HEK293 (cell line): Measurements from ENCODE around the gene TEPSIN.

Source experiments
- CTCF ChIA-PET: fragments of 350-600 bp; formaldehyde crosslinking; extraction: SDS; loops from one replicate; lab custom pipeline; 2021; ENCODE audit warnings: antibody characterized with exemption; lab: Yijun Ruan, JAX
- POLR2A ChIA-PET: fragments of 300-600 bp; formaldehyde crosslinking; extraction: SDS; loops from one replicate; lab custom pipeline; 2020; ENCODE audit warnings: antibody characterized with exemption, inconsistent platforms; lab: Yijun Ruan, JAX
- H3K27ac ChIP-seq: fragments of 200-500 bp; sonication (Bioruptor generic); 2 replicates; pipeline ENCODE4 v1.5.1; 2014; ENCODE audit warnings: low read depth, low read length, control low read depth, inconsistent platforms; ENCODE audit errors: extremely low read depth
- H3K36me3 ChIP-seq, 2 experiments: fragments of 200-500 bp in 1 of 2; sonication (Bioruptor generic) in 1 of 2; 1 replicate in 1 of 2; 2 replicates in 1 of 2; pipeline ENCODE4 v1.5.1; 2014 to 2017; ENCODE audit warnings: inconsistent platforms in 2 of 2, low read length in 2 of 2; ENCODE audit not compliant: control insufficient read depth in 2 of 2, insufficient read depth in 1 of 2
- H3K4me1 ChIP-seq: fragments of 200-500 bp; sonication (Bioruptor generic); 2 replicates; pipeline ENCODE4 v1.5.1; 2014; ENCODE audit warnings: mild to moderate bottlenecking, low read length, inconsistent platforms; ENCODE audit not compliant: control insufficient read depth, insufficient read depth
- H3K4me3 ChIP-seq: 2 replicates; pipeline ENCODE4 v1.5.1; 2011; ENCODE audit warnings: low read depth, mild to moderate bottlenecking, control low read depth, low read length, moderate library complexity
- H3K9me3 ChIP-seq: fragments of 200-500 bp; sonication (Bioruptor generic); 2 replicates; pipeline ENCODE4 v1.5.1; 2014; ENCODE audit warnings: low read depth, low read length, inconsistent platforms; ENCODE audit not compliant: control insufficient read depth, insufficient read depth
- PRDM1 ChIP-seq: fragments of 450-650 bp; formaldehyde crosslinking; IDR thresholded peaks from 2 replicates; pipeline ENCODE4; 2016; ENCODE audit warnings: missing biosample characterization, missing genetic modification characterization
- TRIM28 ChIP-seq: IDR thresholded peaks from 2 replicates; pipeline ENCODE4 v1.6.1; 2011; ENCODE audit warnings: low read length, control low read depth, borderline replicate concordance
- ZBTB20 ChIP-seq: fragments of 450-650 bp; formaldehyde crosslinking; IDR thresholded peaks from 2 replicates; pipeline ENCODE4 v1.5.1; 2016; ENCODE audit warnings: missing biosample characterization, missing genetic modification characterization
- ZFP69B ChIP-seq: fragments of 450-650 bp; formaldehyde crosslinking; IDR thresholded peaks from 2 replicates; pipeline ENCODE4 v1.5.1; 2016; ENCODE audit warnings: missing biosample characterization, missing genetic modification characterization
- ZNF10 ChIP-seq: fragments of 450-650 bp; formaldehyde crosslinking; IDR thresholded peaks from 2 replicates; pipeline ENCODE4 v1.5.1; 2017; ENCODE audit warnings: missing biosample characterization, missing genetic modification characterization
- ZNF121 ChIP-seq: fragments of 450-650 bp; formaldehyde crosslinking; IDR thresholded peaks from 2 replicates; pipeline ENCODE4 v1.5.1; 2016; ENCODE audit warnings: missing biosample characterization, missing genetic modification characterization
- ZNF138 ChIP-seq: fragments of 450-650 bp; formaldehyde crosslinking; IDR thresholded peaks from 2 replicates; pipeline ENCODE4 v1.5.1; 2016; ENCODE audit warnings: missing biosample characterization, missing genetic modification characterization, borderline replicate concordance
- ZNF146 ChIP-seq: fragments of 450-650 bp; formaldehyde crosslinking; IDR thresholded peaks from 2 replicates; pipeline ENCODE4 v1.5.1; 2016; ENCODE audit warnings: missing biosample characterization, missing genetic modification characterization
- ZNF37A ChIP-seq: fragments of 450-650 bp; IDR thresholded peaks from 2 replicates; pipeline ENCODE4 v1.5.1; 2018; ENCODE audit warnings: missing biosample characterization, missing genetic modification characterization
- ZNF423 ChIP-seq: fragments of 450-650 bp; formaldehyde crosslinking; IDR thresholded peaks from 2 replicates; pipeline ENCODE4 v1.5.1; 2016; ENCODE audit warnings: missing biosample characterization, missing genetic modification characterization
- ZNF473 ChIP-seq: fragments of 450-650 bp; formaldehyde crosslinking; IDR thresholded peaks from 2 replicates; pipeline ENCODE4 v1.5.1; 2017; ENCODE audit warnings: missing biosample characterization, missing genetic modification characterization
- ZNF501 ChIP-seq: fragments of 450-650 bp; formaldehyde crosslinking; IDR thresholded peaks from 2 replicates; pipeline ENCODE4 v1.5.1; 2016; ENCODE audit warnings: missing biosample characterization, missing genetic modification characterization
- ZNF514 ChIP-seq: fragments of 450-650 bp; formaldehyde crosslinking; IDR thresholded peaks from 2 replicates; pipeline ENCODE4 v1.5.1; 2016; ENCODE audit warnings: missing biosample characterization, missing genetic modification characterization
- ZNF548 ChIP-seq: fragments of 450-650 bp; formaldehyde crosslinking; IDR thresholded peaks from 2 replicates; pipeline ENCODE4 v1.5.1; 2016; ENCODE audit warnings: missing biosample characterization, missing genetic modification characterization
- ZNF571 ChIP-seq: fragments of 450-650 bp; formaldehyde crosslinking; IDR thresholded peaks from 2 replicates; pipeline ENCODE4 v1.5.0; 2017; ENCODE audit warnings: missing biosample characterization, missing genetic modification characterization
- ZNF600 ChIP-seq: fragments of 450-650 bp; formaldehyde crosslinking; IDR thresholded peaks from 2 replicates; pipeline ENCODE4 v1.5.1; 2016; ENCODE audit warnings: missing biosample characterization, missing genetic modification characterization
- ZNF677 ChIP-seq: fragments of 450-650 bp; IDR thresholded peaks from 2 replicates; pipeline ENCODE4 v1.5.0; 2018; ENCODE audit warnings: missing biosample characterization, mild to moderate bottlenecking, missing genetic modification characterization, moderate library complexity
- ZNF747 ChIP-seq: fragments of 450-650 bp; formaldehyde crosslinking; IDR thresholded peaks from 2 replicates; pipeline ENCODE4 v1.5.1; 2016; ENCODE audit warnings: missing biosample characterization, missing genetic modification characterization
- ZNF777 ChIP-seq: fragments of 450-650 bp; formaldehyde crosslinking; IDR thresholded peaks from 2 replicates; pipeline ENCODE4 v1.5.1; 2017; ENCODE audit warnings: missing biosample characterization, missing genetic modification characterization, borderline replicate concordance
- ZNF837 ChIP-seq: fragments of 450-650 bp; formaldehyde crosslinking; IDR thresholded peaks from 2 replicates; pipeline ENCODE4 v1.5.1; 2016; ENCODE audit warnings: missing biosample characterization, missing genetic modification characterization
- ZNF843 ChIP-seq: fragments of 450-650 bp; formaldehyde crosslinking; IDR thresholded peaks from 2 replicates; pipeline ENCODE4 v1.5.1; 2016; ENCODE audit warnings: missing biosample characterization, missing genetic modification characterization
- TF ChIP-seq, protein P1 (sequence below): fragments of 450-650 bp; formaldehyde crosslinking; IDR thresholded peaks from 2 replicates; pipeline ENCODE4 v1.5.1; 2016; ENCODE audit warnings: missing biosample characterization, missing genetic modification characterization
- TF ChIP-seq, protein P2 (sequence below): fragments of 450-650 bp; formaldehyde crosslinking; IDR thresholded peaks from 2 replicates; pipeline ENCODE4 v1.5.1; 2017; ENCODE audit warnings: missing biosample characterization, missing genetic modification characterization
- TF ChIP-seq, protein P3 (sequence below): fragments of 450-650 bp; formaldehyde crosslinking; IDR thresholded peaks from 2 replicates; pipeline ENCODE4 v1.5.1; 2016; ENCODE audit warnings: missing biosample characterization, missing genetic modification characterization
- TF ChIP-seq, protein P4 (sequence below): fragments of 450-650 bp; formaldehyde crosslinking; IDR thresholded peaks from 2 replicates; pipeline ENCODE4; 2016; ENCODE audit warnings: missing biosample characterization, missing genetic modification characterization
- TF ChIP-seq, protein P5 (sequence below): fragments of 450-650 bp; formaldehyde crosslinking; IDR thresholded peaks from 2 replicates; pipeline ENCODE4 v1.5.1; 2016; ENCODE audit warnings: missing biosample characterization, missing genetic modification characterization, borderline replicate concordance
- TF ChIP-seq, protein P6 (sequence below): sonication (generic); formaldehyde crosslinking; IDR thresholded peaks from 2 replicates; pipeline ENCODE4 v1.8.1; 2022; ENCODE audit warnings: mild to moderate bottlenecking, moderate library complexity, missing genetic modification reagents

TEPSIN gene

DNA sequence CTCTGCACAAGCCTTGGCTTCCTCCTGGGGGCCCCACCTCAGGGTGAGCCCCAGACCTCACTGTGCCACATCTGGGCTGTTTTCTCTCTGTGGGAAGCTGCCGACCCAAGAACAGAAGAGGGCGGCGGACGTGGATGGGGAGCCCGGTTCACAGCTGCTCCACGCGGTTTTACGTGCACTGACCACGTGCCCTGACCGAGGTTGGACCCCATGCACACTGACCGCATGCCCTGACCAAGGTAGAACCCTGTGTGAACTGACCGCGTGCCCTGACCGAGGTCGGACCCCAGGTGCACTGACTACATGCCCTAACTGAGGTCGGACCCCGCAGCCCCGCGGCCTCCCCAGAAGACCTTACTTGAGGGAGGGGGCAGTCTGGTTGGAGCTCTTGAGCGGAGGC, 35.7 kb downstream of the TEPSIN start:
- H3K9me3 ChIP-seq: no peaks in the 10 kb centered on the region
- peaks cover 17 to 69% of the 10 kb centered on the region in 2 experiments; a peak in 2 of 3 replicates for H3K36me3 ChIP-seq
- no peaks in the 10 kb centered on the region for H3K4me1 ChIP-seq
- TF ChIP-seq ZNF777 (tag by site-specific recombination) (no peak), ZNF10 (no peak), ZNF138 (tag by site-specific recombination) (no peak), ZNF37A (tag by site-specific recombination) (no peak), ZNF747 (tag by site-specific recombination) (no peak), TRIM28 (no peak), ZNF146 (tag by site-specific recombination) (no peak), ZNF600 (tag by site-specific recombination) (no peak), ZNF501 (no peak), PRDM1 (tag by site-specific recombination) (no peak), ZBTB20 (no peak)
- TF ChIP-seq, protein P1, sequence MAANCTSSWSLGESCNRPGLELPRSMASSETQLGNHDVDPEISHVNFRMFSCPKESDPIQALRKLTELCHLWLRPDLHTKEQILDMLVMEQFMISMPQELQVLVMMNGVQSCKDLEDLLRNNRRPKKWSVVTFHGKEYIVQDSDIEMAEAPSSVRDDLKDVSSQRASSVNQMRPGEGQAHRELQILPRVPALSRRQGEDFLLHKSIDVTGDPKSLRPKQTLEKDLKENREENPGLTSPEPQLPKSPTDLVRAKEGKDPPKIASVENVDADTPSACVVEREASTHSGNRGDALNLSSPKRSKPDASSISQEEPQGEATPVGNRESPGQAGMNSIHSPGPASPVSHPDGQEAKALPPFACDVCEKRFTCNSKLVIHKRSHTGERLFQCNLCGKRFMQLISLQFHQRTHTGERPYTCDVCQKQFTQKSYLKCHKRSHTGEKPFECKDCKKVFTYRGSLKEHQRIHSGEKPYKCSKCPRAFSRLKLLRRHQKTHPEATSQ (tag by site-specific recombination): no peak
- no peak overlapping the region for H3K27ac ChIP-seq
- POLR2A ChIA-PET: interaction anchor here (1.0 kb wide), 1 partner anchor 12 kb away, joined by 3 read pairs; no protein-coding TSS in a partner anchor
- H3K4me3 ChIP-seq: no peak overlapping the region
- CTCF ChIA-PET: no interaction called here

DNA sequence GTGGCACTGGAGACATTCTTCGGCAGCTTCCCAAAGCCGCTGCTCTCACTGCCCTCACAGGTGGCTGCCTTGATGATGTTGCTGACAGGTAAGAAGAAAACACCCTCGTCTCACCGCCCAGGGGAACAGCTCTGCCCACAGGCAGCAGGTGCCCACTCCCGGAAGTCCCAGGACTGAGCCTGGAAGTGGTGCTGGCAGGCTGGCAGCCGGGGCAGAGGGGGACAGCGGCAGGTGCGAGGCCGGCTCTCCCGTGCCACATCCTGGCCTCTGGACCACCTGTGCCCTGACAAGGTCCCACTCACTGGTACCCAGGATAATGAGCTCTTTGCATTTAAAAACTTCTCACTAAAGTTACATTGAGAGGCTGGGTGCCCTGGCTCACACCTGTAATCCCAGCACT, 36.5 kb downstream of the TEPSIN start:
- Histone ChIP-seq H3K36me3 (peaks cover 9 to 69% of the 10 kb centered on the region in 2 experiments; a peak in 2 of 3 replicates), H3K9me3 (no peaks in the 10 kb centered on the region), H3K4me1 (no peaks in the 10 kb centered on the region), H3K4me3 (no peak overlapping the region), H3K27ac (no peak overlapping the region)
- ChIA-PET POLR2A (interaction anchor here (1.0 kb wide), 1 partner anchor 12 kb away, joined by 3 read pairs; no protein-coding TSS in a partner anchor), CTCF (no interaction called here)
- TF ChIP-seq ZNF571 (no peak), ZNF121 (tag by site-specific recombination) (no peak), ZNF677 (tag by site-specific recombination) (no peak), ZNF473 (tag by site-specific recombination) (no peak), ZNF837 (tag by site-specific recombination) (no peak), ZFP69B (no peak), ZNF843 (no peak), ZNF548 (tag by site-specific recombination) (no peak), ZNF514 (tag by site-specific recombination) (no peak), TRIM28 (no peak), ZNF423 (no peak)
- TF ChIP-seq, protein P2, sequence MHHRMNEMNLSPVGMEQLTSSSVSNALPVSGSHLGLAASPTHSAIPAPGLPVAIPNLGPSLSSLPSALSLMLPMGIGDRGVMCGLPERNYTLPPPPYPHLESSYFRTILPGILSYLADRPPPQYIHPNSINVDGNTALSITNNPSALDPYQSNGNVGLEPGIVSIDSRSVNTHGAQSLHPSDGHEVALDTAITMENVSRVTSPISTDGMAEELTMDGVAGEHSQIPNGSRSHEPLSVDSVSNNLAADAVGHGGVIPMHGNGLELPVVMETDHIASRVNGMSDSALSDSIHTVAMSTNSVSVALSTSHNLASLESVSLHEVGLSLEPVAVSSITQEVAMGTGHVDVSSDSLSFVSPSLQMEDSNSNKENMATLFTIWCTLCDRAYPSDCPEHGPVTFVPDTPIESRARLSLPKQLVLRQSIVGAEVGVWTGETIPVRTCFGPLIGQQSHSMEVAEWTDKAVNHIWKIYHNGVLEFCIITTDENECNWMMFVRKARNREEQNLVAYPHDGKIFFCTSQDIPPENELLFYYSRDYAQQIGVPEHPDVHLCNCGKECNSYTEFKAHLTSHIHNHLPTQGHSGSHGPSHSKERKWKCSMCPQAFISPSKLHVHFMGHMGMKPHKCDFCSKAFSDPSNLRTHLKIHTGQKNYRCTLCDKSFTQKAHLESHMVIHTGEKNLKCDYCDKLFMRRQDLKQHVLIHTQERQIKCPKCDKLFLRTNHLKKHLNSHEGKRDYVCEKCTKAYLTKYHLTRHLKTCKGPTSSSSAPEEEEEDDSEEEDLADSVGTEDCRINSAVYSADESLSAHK (tag by site-specific recombination): no peak
- TF ChIP-seq, protein P3, sequence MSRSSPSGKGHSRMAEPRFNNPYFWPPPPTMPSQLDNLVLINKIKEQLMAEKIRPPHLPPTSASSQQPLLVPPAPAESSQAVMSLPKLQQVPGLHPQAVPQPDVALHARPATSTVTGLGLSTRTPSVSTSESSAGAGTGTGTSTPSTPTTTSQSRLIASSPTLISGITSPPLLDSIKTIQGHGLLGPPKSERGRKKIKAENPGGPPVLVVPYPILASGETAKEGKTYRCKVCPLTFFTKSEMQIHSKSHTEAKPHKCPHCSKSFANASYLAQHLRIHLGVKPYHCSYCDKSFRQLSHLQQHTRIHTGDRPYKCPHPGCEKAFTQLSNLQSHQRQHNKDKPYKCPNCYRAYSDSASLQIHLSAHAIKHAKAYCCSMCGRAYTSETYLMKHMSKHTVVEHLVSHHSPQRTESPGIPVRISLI (tag by site-specific recombination): no peak
- TF ChIP-seq, protein P4, sequence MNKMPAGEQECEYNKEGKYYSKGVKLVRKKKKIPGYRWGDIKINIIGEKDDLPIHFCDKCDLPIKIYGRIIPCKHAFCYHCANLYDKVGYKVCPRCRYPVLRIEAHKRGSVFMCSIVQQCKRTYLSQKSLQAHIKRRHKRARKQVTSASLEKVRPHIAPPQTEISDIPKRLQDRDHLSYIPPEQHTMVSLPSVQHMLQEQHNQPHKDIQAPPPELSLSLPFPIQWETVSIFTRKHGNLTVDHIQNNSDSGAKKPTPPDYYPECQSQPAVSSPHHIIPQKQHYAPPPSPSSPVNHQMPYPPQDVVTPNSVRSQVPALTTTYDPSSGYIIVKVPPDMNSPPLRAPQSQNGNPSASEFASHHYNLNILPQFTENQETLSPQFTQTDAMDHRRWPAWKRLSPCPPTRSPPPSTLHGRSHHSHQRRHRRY (tag by site-specific recombination): no peak
- TF ChIP-seq, protein P5, sequence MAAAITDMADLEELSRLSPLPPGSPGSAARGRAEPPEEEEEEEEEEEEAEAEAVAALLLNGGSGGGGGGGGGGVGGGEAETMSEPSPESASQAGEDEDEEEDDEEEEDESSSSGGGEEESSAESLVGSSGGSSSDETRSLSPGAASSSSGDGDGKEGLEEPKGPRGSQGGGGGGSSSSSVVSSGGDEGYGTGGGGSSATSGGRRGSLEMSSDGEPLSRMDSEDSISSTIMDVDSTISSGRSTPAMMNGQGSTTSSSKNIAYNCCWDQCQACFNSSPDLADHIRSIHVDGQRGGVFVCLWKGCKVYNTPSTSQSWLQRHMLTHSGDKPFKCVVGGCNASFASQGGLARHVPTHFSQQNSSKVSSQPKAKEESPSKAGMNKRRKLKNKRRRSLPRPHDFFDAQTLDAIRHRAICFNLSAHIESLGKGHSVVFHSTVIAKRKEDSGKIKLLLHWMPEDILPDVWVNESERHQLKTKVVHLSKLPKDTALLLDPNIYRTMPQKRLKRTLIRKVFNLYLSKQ (tag by site-specific recombination): no peak
- TF ChIP-seq, protein P6, sequence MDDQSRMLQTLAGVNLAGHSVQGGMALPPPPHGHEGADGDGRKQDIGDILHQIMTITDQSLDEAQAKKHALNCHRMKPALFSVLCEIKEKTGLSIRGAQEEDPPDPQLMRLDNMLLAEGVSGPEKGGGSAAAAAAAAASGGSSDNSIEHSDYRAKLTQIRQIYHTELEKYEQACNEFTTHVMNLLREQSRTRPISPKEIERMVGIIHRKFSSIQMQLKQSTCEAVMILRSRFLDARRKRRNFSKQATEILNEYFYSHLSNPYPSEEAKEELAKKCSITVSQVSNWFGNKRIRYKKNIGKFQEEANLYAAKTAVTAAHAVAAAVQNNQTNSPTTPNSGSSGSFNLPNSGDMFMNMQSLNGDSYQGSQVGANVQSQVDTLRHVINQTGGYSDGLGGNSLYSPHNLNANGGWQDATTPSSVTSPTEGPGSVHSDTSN (CRISPR knock-in tag): no peak
